GM12878 (cell line): ENCODE measurements around the gene MAL. TPM values are rescaled to one million over a fixed set of nuclear protein-coding genes. Genes with fewer than 3 reads are reported as not detected.

ENCODE experiments used
- ESRRA ChIP-seq: IDR thresholded peaks from 2 replicates; pipeline ENCODE4 v1.6.1; 2012; ENCODE audit warnings: mild to moderate bottlenecking, low read length, improper control_type of control experiment
- EZH2 ChIP-seq: IDR thresholded peaks from 2 replicates; pipeline ENCODE4 v1.6.1; 2012; ENCODE audit warnings: low read depth, mild to moderate bottlenecking, control low read depth, inconsistent platforms, low read length, borderline replicate concordance; ENCODE audit not compliant: control insufficient read depth
- GABPA ChIP-seq: IDR thresholded peaks from 2 replicates; pipeline ENCODE4 v1.6.1; 2014; ENCODE audit warnings: antibody characterized with exemption, low read depth, mild to moderate bottlenecking, inconsistent platforms
- NBN ChIP-seq: fragments of 450-650 bp; IDR thresholded peaks from 2 replicates; pipeline ENCODE4 v1.6.1; 2016
- polyA plus RNA-seq, 11 experiments: library from polyadenylated mRNA; depleted of rRNA in 4 of 11; unstranded in 6 of 11; stranded (reverse) in 5 of 11; fragments of >200 nt; fragmentation: Nextera tagmentation in 4 of 11; fragmentation: Illumina TruSeq in 1 of 11; extraction: Ambion mirVana in 4 of 11; extraction: Trizol in 1 of 11; gene quantifications; 1 replicate in 1 of 11; 2 replicates in 10 of 11; pipeline versions ENCODE4 v1.2.1 to v1.2.3, GENCODE V29; 2011 to 2016; ENCODE audit warnings: inconsistent platforms in 2 of 11, missing spikeins in 2 of 11, low read depth in 1 of 11
- total RNA-seq, 4 experiments: library from RNA; depleted of rRNA in 3 of 4; stranded (reverse); fragments of >200 nt in 3 of 4; fragmentation: Illumina TruSeq in 1 of 4; extraction: Trizol in 1 of 4; gene quantifications; 2 replicates each; pipeline versions ENCODE4 v1.2.1 to v1.2.3, GENCODE V29; 2013 to 2021
- TF ChIP-seq, protein P1 (sequence below): fragments of 450-650 bp; IDR thresholded peaks from 2 replicates; pipeline ENCODE4 v1.6.1; 2016; ENCODE audit warnings: mild to moderate bottlenecking, moderate library complexity, borderline replicate concordance
- TF ChIP-seq, protein P2 (sequence below): fragments of 450-650 bp; conservative IDR thresholded peaks from 2 replicates; pipeline ENCODE4 v1.6.1; 2017; ENCODE audit warnings: mild to moderate bottlenecking, moderate library complexity
- TF ChIP-seq, protein P3 (sequence below): IDR thresholded peaks from 2 replicates; pipeline ENCODE4 v1.6.1; 2011; ENCODE audit warnings: low read depth, mild to moderate bottlenecking, low read length, moderate library complexity, borderline replicate concordance; ENCODE audit errors: extremely low read depth

Gene MAL
- total and polyA plus RNA-seq, 10 of the 15 experiments (the other 5 are each of a cell fraction or from before 2014, with no cell fraction given), result 1.3 to 4.5 (median 1.7) TPM

DNA sequence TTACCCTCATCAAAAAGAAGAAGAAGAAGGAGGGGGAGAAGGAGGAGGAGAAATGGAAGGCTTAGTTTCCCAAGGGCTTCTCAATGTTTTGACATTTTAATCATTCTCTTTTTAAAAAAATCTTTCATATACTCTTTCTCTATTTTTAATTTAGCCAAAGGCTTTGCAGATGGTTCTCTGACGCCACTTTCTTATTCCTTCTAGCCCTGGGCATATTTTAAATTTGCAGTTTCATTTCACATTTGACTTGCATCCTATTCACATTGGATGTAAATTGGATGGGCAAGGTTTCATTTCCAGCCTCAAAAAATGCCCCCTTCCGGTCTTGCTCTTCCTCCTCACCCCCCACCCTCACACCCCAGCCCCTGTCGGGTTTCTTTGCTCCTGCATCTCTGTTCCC is 29.8 kb downstream of the MAL start (continued):
- TF ChIP-seq, protein P1, sequence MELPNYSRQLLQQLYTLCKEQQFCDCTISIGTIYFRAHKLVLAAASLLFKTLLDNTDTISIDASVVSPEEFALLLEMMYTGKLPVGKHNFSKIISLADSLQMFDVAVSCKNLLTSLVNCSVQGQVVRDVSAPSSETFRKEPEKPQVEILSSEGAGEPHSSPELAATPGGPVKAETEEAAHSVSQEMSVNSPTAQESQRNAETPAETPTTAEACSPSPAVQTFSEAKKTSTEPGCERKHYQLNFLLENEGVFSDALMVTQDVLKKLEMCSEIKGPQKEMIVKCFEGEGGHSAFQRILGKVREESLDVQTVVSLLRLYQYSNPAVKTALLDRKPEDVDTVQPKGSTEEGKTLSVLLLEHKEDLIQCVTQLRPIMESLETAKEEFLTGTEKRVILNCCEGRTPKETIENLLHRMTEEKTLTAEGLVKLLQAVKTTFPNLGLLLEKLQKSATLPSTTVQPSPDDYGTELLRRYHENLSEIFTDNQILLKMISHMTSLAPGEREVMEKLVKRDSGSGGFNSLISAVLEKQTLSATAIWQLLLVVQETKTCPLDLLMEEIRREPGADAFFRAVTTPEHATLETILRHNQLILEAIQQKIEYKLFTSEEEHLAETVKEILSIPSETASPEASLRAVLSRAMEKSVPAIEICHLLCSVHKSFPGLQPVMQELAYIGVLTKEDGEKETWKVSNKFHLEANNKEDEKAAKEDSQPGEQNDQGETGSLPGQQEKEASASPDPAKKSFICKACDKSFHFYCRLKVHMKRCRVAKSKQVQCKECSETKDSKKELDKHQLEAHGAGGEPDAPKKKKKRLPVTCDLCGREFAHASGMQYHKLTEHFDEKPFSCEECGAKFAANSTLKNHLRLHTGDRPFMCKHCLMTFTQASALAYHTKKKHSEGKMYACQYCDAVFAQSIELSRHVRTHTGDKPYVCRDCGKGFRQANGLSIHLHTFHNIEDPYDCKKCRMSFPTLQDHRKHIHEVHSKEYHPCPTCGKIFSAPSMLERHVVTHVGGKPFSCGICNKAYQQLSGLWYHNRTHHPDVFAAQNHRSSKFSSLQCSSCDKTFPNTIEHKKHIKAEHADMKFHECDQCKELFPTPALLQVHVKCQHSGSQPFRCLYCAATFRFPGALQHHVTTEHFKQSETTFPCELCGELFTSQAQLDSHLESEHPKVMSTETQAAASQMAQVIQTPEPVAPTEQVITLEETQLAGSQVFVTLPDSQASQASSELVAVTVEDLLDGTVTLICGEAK, result no peak
- TF ChIP-seq, protein P2, sequence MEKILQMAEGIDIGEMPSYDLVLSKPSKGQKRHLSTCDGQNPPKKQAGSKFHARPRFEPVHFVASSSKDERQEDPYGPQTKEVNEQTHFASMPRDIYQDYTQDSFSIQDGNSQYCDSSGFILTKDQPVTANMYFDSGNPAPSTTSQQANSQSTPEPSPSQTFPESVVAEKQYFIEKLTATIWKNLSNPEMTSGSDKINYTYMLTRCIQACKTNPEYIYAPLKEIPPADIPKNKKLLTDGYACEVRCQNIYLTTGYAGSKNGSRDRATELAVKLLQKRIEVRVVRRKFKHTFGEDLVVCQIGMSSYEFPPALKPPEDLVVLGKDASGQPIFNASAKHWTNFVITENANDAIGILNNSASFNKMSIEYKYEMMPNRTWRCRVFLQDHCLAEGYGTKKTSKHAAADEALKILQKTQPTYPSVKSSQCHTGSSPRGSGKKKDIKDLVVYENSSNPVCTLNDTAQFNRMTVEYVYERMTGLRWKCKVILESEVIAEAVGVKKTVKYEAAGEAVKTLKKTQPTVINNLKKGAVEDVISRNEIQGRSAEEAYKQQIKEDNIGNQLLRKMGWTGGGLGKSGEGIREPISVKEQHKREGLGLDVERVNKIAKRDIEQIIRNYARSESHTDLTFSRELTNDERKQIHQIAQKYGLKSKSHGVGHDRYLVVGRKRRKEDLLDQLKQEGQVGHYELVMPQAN, result no peak
- no peak for TF ChIP-seq ESRRA
- TF ChIP-seq NBN, result no peak
- TF ChIP-seq, protein P3, sequence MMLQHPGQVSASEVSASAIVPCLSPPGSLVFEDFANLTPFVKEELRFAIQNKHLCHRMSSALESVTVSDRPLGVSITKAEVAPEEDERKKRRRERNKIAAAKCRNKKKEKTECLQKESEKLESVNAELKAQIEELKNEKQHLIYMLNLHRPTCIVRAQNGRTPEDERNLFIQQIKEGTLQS, result no peak
- no peak for TF ChIP-seq GABPA
- no peak for TF ChIP-seq EZH2
